ENCODE results near the gene ITGA5.
A peak's percentile ranks its signal among the peaks of the same experiment; 100 is the strongest.

Gene ITGA5

DNA sequence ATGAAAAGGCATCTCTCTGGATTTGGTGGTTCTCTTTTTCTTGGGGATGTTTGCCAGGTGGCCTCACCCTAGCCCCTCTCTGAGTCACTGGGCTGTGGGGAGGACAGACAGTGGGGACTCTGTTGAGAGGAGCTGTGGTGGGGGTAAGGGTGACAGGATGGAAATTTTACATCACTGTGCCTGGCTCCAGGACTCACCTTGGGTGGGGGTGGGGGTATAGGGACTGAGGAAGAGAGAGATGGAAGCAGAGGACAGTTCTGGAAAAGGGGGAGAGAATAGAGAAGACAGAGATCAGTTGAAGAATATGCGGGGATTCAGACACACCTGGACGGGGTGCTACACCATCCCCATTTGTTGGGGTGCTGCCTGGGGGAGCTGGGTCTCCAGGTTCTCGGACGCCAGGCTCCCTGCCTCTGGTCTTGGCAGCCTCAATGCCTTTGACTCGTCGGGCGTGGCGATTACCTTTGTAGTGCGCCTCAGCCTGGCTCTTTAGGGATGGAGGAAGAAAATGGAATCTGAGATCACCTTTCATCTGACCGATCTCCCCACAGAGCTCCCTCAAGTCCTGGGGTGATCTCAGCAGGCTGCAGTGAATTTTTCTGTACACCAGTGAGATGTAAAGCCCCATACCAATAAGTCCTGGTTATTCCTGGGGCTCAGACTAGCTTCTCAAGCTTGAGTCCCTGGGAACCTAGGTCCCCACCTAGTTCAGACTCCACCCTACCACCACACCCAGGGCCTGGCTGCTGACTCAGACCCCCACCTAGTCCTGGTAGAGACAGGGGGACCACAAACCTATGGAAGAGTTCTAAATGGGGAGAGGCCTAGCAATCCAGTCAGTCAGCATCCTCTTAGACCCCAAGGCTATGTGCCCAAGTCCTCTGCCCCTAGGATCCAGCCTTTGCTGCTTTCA lies 45.2 kb downstream of the ITGA5 start:
- no peak overlapping the region for H3K9ac ChIP-seq (ENCODE audit: low read length)
- no peak overlapping the region for H3K4me3 ChIP-seq (ENCODE audit: low read depth in 1 of 2, low read length in 2 of 2)
- H3K9me3 ChIP-seq (ENCODE audit: low read length) = no peaks in the 10 kb centered on the region
- H3K36me3 ChIP-seq (ENCODE audit: insufficient read depth, low read length) = peaks cover 8% of the 10 kb centered on the region
- H3K4me1 ChIP-seq (ENCODE audit: insufficient read depth, low read length) = peaks cover 65% of the 10 kb centered on the region
- peak overlapping the region; percentile 31 for H3K27ac ChIP-seq (ENCODE audit: low read depth, low read length)
- H3K27me3 ChIP-seq (ENCODE audit: control insufficient read depth in 1 of 2, insufficient read depth in 2 of 2, low read length in 2 of 2) = no peaks in the 10 kb centered on the region

DNA sequence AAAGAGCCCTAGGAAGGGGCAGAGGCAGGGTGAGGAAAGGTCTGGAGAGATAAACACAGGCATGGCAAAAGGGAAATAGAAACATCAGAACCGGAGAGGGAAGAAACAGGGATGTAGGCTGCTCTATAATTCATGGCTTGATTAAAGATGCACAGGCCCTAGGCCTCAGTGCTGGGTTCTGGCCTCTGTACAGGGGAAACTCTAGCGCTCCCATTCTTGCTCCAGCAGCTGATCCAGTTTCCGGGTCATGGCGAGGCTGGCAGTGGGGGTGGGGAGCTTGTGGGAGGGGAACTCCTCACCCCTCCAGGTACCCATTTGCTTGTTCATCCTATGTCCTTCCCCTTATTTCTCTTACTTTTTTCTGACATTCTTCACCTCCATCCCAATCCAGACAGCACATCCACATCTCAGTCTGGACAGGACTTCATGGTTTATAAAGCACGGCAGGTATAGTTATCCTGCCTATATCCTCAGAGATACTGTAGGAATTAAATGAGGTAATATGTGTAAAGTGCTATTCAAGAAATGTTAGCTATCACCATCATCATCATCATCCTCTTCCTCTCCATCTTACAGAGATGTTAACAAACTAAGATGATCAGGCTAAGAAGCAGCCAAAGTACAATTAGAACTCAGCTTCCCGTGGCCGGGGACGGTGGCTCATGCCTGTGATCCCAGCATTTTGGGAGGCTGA lies 46.8 kb downstream of the ITGA5 start:
- H3K4me1 ChIP-seq (ENCODE audit: insufficient read depth, low read length) = peaks cover 65% of the 10 kb centered on the region
- H3K9ac ChIP-seq (ENCODE audit: low read length) = no peak overlapping the region

DNA sequence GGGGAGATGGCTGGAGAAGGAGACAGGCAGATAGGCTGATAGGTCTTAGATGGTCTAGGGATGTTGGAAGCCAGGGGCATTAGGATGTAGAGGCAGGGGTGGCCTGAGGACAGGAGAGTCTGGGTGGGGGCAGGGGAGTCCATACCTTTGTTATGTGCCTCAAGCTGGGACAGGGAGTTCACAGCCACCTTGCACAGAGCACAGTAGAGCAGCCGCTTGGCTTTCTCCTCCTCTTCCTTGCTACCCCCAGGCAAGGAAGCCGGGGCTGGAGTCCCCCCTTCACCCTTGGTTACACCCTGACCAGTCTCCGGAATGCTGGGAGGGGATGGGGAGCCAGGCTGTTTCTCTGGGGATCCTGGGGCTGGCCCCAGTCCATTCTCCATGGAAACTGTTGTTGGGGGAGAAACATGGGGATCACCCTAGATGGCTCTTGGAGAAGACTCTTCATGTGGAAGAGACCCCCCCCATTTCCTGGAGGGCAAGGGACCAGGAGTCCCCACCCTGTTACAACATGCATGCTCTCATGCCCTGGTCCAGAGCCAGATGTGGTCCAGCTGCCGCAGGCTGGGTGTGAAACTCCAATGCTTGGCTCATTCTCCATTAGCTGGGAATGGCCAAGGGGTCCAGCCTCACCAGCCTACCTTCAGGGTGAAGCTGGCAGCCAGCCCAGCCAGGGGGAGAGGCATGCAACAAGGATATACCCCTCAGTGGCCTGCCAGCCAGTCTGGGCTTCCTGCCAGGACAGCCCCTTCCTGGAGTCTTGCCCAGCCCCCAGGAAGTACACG lies 47.5 kb downstream of the ITGA5 start:
- Histone ChIP-seq H3K9ac (ENCODE audit: low read length) (no peak overlapping the region), H3K36me3 (ENCODE audit: insufficient read depth, low read length) (peaks cover 8% of the 10 kb centered on the region), H3K27ac (ENCODE audit: low read depth, low read length) (peak overlapping the region; percentile 12), H3K4me3 (ENCODE audit: low read depth in 1 of 2, low read length in 2 of 2) (no peak overlapping the region), H3K9me3 (ENCODE audit: low read length) (no peaks in the 10 kb centered on the region), H3K4me1 (ENCODE audit: insufficient read depth, low read length) (peaks cover 60% of the 10 kb centered on the region), H3K27me3 (ENCODE audit: control insufficient read depth in 1 of 2, insufficient read depth in 2 of 2, low read length in 2 of 2) (no peaks in the 10 kb centered on the region)

More for the DNA sequence above, 46.8 kb downstream of the ITGA5 start:
- Histone ChIP-seq H3K4me3 (ENCODE audit: low read depth in 1 of 2, low read length in 2 of 2) (no peak overlapping the region), H3K27ac (ENCODE audit: low read depth, low read length) (no peak overlapping the region), H3K36me3 (ENCODE audit: insufficient read depth, low read length) (peaks cover 8% of the 10 kb centered on the region), H3K27me3 (ENCODE audit: control insufficient read depth in 1 of 2, insufficient read depth in 2 of 2, low read length in 2 of 2) (no peaks in the 10 kb centered on the region), H3K9me3 (ENCODE audit: low read length) (no peaks in the 10 kb centered on the region)

DNA sequence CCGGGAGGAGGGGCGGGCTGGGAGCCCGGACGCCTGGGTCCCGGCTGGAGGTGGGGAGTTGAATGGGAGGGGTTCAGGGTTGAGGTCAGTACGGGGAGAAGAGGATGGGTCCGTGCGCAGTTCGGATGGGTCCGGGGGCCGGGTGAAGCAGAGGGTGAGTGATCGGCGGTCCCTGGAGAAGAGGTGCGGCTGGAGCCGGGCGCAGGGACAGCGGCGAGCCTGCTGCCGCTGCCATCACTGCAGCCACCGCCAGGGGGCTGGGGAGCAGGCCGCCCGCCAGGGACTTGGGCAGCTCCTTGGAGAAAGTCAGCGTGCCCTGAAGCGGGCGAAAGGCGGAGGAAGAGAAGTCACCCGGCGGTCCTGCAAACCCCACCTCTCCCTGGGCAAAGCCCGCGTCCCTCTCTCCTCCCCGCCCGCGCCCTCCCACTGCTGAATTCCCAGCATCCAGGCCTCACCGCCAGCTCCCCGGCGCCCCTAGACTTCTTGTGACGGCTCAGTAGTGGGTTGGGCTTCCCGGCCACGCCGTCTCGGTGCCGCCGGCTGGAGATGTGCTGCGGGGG lies 48.8 kb downstream of the ITGA5 start:
- Histone ChIP-seq H3K9me3 (ENCODE audit: low read length) (no peaks in the 10 kb centered on the region), H3K4me1 (ENCODE audit: insufficient read depth, low read length) (peaks cover 47% of the 10 kb centered on the region), H3K27me3 (ENCODE audit: control insufficient read depth in 1 of 2, insufficient read depth in 2 of 2, low read length in 2 of 2) (no peaks in the 10 kb centered on the region), H3K9ac (ENCODE audit: low read length) (no peak overlapping the region), H3K4me3 (ENCODE audit: low read depth in 1 of 2, low read length in 2 of 2) (peak overlapping the region; percentile 26 to 47), H3K27ac (ENCODE audit: low read depth, low read length) (peak overlapping the region; percentile 23), H3K36me3 (ENCODE audit: insufficient read depth, low read length) (peaks cover 8% of the 10 kb centered on the region)

DNA sequence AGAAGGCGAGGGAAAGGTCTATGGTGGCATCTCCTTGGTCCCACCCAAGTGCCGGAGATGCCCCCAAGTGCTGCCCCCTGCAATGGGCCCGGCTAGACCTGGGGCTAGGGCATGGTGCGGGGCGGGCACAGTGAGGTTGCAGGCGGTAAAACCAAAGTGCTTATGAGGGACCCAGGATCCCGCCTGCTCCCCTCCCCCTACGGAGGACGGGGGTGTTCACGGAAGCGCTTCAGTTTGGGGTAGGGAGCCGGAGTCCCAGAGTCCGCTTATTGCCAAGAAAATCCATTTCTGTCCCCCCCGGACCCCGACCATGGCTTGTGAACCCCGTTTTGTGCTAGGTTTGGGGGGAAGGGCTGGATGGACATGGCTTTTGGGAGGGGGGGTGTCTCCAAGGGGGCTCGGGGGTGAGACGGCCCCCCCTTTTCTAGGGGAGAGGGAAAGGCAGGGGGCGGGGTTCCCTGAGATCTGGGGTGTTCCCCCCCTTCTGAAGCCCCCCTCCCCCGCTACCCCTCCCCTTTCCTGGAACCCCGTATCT lies 49.4 kb downstream of the ITGA5 start:
- Histone ChIP-seq H3K27ac (ENCODE audit: low read depth, low read length) (peak overlapping the region; percentile 23), H3K9ac (ENCODE audit: low read length) (no peak overlapping the region), H3K36me3 (ENCODE audit: insufficient read depth, low read length) (peaks cover 8% of the 10 kb centered on the region), H3K27me3 (ENCODE audit: control insufficient read depth in 1 of 2, insufficient read depth in 2 of 2, low read length in 2 of 2) (no peaks in the 10 kb centered on the region), H3K4me1 (ENCODE audit: insufficient read depth, low read length) (peaks cover 44% of the 10 kb centered on the region), H3K4me3 (ENCODE audit: low read depth in 1 of 2, low read length in 2 of 2) (peak overlapping the region; percentile 36 to 47), H3K9me3 (ENCODE audit: low read length) (no peaks in the 10 kb centered on the region)

DNA sequence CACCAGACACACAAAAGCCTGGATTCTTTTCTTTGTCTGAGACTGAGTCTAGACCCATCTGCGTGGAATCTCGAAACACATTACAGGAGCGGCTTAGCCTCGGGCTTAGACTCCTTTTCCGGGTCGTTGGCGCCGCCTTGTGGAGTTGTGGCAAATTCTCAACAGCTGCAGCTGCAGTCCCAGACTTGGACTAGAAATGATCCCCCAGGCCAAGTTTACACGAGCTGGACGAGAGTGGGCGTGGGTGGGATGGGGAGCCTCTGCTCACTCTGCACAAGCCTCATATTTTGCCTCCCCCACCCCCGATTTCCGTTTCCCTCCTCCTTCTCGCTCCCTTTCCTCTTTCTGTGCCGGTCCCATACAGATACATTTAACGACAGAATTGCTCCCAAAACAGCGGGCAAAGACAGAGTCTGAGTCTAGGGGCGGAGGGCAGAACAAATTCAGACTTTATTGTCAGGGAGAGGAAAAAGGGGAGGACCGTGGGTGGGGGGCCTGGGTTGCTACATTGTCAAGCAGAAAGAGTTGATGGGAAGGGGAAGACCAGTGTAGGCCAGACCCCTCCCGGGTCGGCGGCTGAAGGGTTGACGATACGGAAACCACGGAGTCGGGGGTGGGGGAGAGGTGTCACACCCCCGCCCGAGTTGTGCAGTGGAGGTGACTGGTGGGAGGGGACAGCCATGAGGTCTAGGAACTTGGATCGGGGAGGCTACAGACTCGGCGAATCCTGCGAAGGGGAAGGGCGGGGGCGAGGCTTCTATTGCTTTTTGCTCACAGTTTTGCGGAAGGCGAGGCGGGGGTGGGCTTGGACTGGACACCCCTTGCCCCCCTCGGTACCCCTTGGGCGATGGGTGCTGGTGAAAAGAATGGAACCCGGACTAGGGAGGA lies 50.1 kb downstream of the ITGA5 start:
- Histone ChIP-seq H3K9ac (ENCODE audit: low read length) (no peak overlapping the region), H3K27me3 (ENCODE audit: control insufficient read depth in 1 of 2, insufficient read depth in 2 of 2, low read length in 2 of 2) (no peaks in the 10 kb centered on the region), H3K4me3 (ENCODE audit: low read depth in 1 of 2, low read length in 2 of 2) (peak overlapping the region; percentile 14 to 36), H3K9me3 (ENCODE audit: low read length) (no peaks in the 10 kb centered on the region), H3K36me3 (ENCODE audit: insufficient read depth, low read length) (peaks cover 7% of the 10 kb centered on the region), H3K27ac (ENCODE audit: low read depth, low read length) (no peak overlapping the region), H3K4me1 (ENCODE audit: insufficient read depth, low read length) (peaks cover 37% of the 10 kb centered on the region)

DNA sequence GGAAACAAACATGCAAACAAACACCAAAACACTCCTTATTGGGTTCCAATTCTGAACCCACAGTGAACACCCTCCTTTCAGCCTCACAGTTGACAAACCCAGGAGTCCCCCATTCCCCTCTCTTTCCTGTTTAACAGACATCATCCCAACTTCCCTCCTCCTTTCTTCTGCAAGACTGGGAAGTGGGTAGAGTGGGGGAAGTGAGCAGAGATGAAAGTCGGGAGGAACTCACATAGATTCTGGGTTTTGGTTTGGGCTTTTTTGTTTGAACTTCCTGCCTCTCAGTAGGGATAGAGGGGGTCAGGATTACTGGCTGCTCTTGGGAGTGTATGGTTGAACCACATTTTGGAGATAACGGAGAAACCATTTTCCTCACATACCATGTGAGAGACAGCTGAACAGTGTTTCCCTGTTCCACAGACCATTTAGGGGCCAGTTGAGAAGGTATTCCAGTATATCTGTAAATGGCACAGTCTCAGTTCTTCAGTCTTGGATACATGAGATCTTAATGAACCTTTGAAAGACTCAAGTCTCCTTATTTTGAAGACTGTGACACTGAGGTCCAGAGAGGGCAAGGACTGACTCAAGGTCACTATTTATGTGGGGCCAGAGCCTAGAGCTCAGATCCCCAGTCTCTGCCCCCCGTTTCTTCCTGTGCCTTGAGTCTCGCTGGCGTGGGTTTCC lies 50.9 kb downstream of the ITGA5 start:
- H3K4me1 ChIP-seq (ENCODE audit: insufficient read depth, low read length) = peaks cover 35% of the 10 kb centered on the region
- H3K36me3 ChIP-seq (ENCODE audit: insufficient read depth, low read length) = peaks cover 5% of the 10 kb centered on the region
- H3K27ac ChIP-seq (ENCODE audit: low read depth, low read length) = no peak overlapping the region
- H3K9ac ChIP-seq (ENCODE audit: low read length) = no peak overlapping the region
- H3K27me3 ChIP-seq (ENCODE audit: control insufficient read depth in 1 of 2, insufficient read depth in 2 of 2, low read length in 2 of 2) = no peaks in the 10 kb centered on the region
- H3K9me3 ChIP-seq (ENCODE audit: low read length) = no peaks in the 10 kb centered on the region
- peak overlapping the region in 1 of 2 donors; percentile 36 for H3K4me3 ChIP-seq (ENCODE audit: low read depth in 1 of 2, low read length in 2 of 2)

DNA sequence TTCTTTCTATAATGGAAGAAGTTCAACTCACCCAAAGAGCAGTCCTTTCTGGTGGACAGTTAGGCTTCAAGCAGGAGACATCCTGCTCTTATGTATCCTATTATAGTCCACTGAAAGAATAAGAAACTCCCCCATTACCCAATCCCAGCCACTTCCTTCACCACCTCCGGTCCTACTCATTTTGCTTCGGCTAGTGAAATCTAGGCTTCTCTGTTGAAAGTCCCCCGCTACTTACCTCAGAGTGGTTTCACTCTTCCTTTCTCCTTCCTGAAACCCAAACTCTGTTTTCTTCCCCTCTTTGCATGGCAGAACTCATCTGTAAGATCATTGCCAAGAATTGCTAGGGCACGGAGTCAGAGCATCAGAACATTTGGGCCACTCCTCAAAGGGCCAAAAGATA lies 54.7 kb downstream of the ITGA5 start, which contains the start of gene GPR84:
GPR84 (minus strand) TSS at position 74 of the 400 bp plus-strand sequence. CDS start 635 bp downstream, outside the sequence.
- Histone ChIP-seq H3K4me1 (ENCODE audit: insufficient read depth, low read length) (peaks cover 31% of the 10 kb centered on the region), H3K27ac (ENCODE audit: low read depth, low read length) (no peak within 1 kb of the TSS), H3K9me3 (ENCODE audit: low read length) (no peaks in the 10 kb centered on the region), H3K27me3 (ENCODE audit: control insufficient read depth in 1 of 2, insufficient read depth in 2 of 2, low read length in 2 of 2) (no peaks in the 10 kb centered on the region), H3K4me3 (ENCODE audit: low read depth in 1 of 2, low read length in 2 of 2) (no peak within 1 kb of the TSS), H3K36me3 (ENCODE audit: insufficient read depth, low read length) (no peaks in the 10 kb centered on the region), H3K9ac (ENCODE audit: low read length) (no peak within 1 kb of the TSS)

DNA sequence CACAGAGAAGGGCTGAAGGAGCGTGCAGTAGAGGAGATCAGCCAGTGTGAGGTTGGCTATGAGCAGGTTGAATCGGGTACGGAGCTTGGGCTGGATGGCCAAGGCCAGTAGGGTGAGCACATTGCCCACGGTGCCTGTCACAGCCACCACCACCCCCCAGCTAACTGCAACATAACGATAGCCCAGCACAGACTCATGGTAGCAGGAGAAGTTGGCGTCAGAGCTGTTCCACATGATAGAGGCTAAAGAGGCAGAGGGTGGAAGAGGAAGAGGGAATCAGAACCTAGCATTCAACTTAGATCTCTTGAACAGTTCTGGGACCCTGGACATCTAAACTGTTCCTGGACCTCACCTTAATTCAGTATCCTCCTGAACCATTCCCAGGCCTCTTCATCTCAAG lies 55.4 kb downstream of the ITGA5 start:
- no peak overlapping the region for H3K9ac ChIP-seq (ENCODE audit: low read length)
- H3K4me1 ChIP-seq (ENCODE audit: insufficient read depth, low read length) = peaks cover 26% of the 10 kb centered on the region
- H3K27me3 ChIP-seq (ENCODE audit: control insufficient read depth in 1 of 2, insufficient read depth in 2 of 2, low read length in 2 of 2) = no peaks in the 10 kb centered on the region
- H3K9me3 ChIP-seq (ENCODE audit: low read length) = no peaks in the 10 kb centered on the region
- no peak overlapping the region for H3K4me3 ChIP-seq (ENCODE audit: low read depth in 1 of 2, low read length in 2 of 2)
- H3K27ac ChIP-seq (ENCODE audit: low read depth, low read length) = no peak overlapping the region
- H3K36me3 ChIP-seq (ENCODE audit: insufficient read depth, low read length) = no peaks in the 10 kb centered on the region

DNA sequence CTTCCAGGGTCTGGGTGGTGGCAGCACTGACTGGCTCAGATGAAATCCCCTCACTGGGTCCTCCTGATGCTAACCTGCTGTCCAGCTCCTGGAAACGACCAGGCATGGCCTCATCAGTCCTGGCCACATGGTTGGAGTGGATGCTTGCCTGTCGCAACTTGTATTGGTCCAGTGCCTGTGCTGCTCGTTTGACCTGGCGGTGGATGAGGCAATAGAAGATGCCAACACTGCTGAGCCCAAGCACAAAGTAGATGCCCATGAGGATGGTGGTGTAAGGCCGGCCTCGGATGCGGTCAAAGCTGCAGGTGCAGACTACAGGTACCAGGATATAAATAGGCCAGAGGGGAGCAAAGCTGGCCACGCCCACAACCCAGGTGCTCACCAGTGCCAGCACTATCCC lies 56.0 kb downstream of the ITGA5 start:
- Histone ChIP-seq H3K9me3 (ENCODE audit: low read length) (no peaks in the 10 kb centered on the region), H3K27me3 (ENCODE audit: control insufficient read depth in 1 of 2, insufficient read depth in 2 of 2, low read length in 2 of 2) (no peaks in the 10 kb centered on the region), H3K27ac (ENCODE audit: low read depth, low read length) (no peak overlapping the region), H3K4me1 (ENCODE audit: insufficient read depth, low read length) (peaks cover 26% of the 10 kb centered on the region), H3K4me3 (ENCODE audit: low read depth in 1 of 2, low read length in 2 of 2) (no peak overlapping the region), H3K36me3 (ENCODE audit: insufficient read depth, low read length) (no peaks in the 10 kb centered on the region), H3K9ac (ENCODE audit: low read length) (no peak overlapping the region)

All from muscle layer of colon (tissue), 2 donors.